Parathyroid adenoma (tissue), 2 donors: Measurements from ENCODE around the gene C1orf174.

ENCODE experiments used
- H2AFZ ChIP-seq: fragments of 300-600 bp; sonication (generic); one replicate; pipeline ENCODE4 v1.7.0; 2017; ENCODE audit warnings: antibody characterized with exemption, mild to moderate bottlenecking
- H3K27ac ChIP-seq: fragments of 300-600 bp; sonication (generic); one replicate; pipeline ENCODE4 v1.7.0; 2017
- H3K27me3 ChIP-seq: fragments of 300-600 bp; sonication (generic); one replicate; pipeline ENCODE4 v1.7.0; 2017; ENCODE audit warnings: low read length; ENCODE audit not compliant: control insufficient read depth, insufficient read depth
- H3K36me3 ChIP-seq: fragments of 300-600 bp; sonication (generic); one replicate; pipeline ENCODE4 v1.7.0; 2017; ENCODE audit warnings: low read length; ENCODE audit not compliant: control insufficient read depth, insufficient read depth
- H3K4me1 ChIP-seq: fragments of 300-600 bp; sonication (generic); one replicate; pipeline ENCODE4 v1.7.0; 2017; ENCODE audit warnings: control low read depth
- H3K4me2 ChIP-seq: fragments of 300-600 bp; sonication (generic); one replicate; pipeline ENCODE4 v1.7.0; 2017; ENCODE audit warnings: low read length
- H3K4me3 ChIP-seq: fragments of 300-600 bp; sonication (generic); one replicate; pipeline ENCODE4 v1.7.0; 2017; ENCODE audit warnings: low read depth, low read length
- H3K79me2 ChIP-seq: fragments of 300-600 bp; sonication (generic); one replicate; pipeline ENCODE4 v1.7.0; 2017; ENCODE audit warnings: control low read depth
- H3K9ac ChIP-seq: fragments of 300-600 bp; sonication (generic); one replicate; pipeline ENCODE4 v1.7.0; 2017; ENCODE audit warnings: mild to moderate bottlenecking
- H3K9me3 ChIP-seq: fragments of 300-600 bp; sonication (generic); one replicate; pipeline ENCODE4 v1.7.0; 2017; ENCODE audit warnings: low read length; ENCODE audit not compliant: control insufficient read depth
- TF ChIP-seq, protein P1 (sequence below): fragments of 300-600 bp; sonication (generic); IDR thresholded peaks from one replicate; pipeline ENCODE4 v1.7.0; 2017; ENCODE audit warnings: antibody characterized with exemption, mild to moderate bottlenecking
- donor health status: primary hyperparathyroidism.

The C1orf174 gene

DNA sequence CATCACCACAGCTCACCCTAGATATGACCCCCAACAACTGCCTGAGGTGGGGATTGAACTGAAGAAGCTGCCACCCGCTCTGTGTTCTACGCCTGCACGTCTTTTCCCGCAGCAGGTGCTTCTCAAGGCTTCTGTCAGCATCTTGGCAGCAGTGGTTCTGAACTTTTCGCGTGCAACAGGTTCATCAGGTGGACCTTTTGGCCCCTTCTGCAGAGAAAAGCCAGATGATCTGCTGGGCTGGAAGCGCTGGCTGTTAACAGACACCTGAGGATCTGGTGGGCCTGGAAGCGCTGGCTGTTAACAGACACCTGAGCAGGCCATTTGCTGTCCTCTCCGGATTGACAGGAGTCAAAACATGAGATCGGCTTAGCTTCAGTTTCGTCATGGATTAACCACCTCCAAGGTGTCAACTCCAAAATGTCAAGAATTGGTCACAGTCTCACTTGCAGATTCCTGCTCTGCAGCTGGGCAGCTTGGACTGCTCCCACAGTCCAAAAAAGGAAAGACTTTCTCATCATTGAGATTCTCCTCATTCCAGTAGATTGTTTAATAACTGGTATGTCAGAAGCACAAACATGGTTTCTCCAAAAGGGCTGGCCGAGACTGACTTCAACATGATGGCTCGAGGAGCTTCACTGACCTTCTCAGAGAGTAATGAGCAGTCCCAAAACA, 4.7 kb downstream of the C1orf174 start:
- no peak overlapping the region for H2AFZ ChIP-seq
- peaks cover 12% of the 10 kb centered on the region for H3K79me2 ChIP-seq
- H3K4me1 ChIP-seq: no peaks in the 10 kb centered on the region
- no peaks in the 10 kb centered on the region for H3K9me3 ChIP-seq
- no peak overlapping the region for H3K4me3 ChIP-seq
- H3K27me3 ChIP-seq: no peaks in the 10 kb centered on the region
- H3K36me3 ChIP-seq: no peaks in the 10 kb centered on the region
- no peak overlapping the region for H3K27ac ChIP-seq
- H3K4me2 ChIP-seq: no peak overlapping the region
- TF ChIP-seq, protein P1, sequence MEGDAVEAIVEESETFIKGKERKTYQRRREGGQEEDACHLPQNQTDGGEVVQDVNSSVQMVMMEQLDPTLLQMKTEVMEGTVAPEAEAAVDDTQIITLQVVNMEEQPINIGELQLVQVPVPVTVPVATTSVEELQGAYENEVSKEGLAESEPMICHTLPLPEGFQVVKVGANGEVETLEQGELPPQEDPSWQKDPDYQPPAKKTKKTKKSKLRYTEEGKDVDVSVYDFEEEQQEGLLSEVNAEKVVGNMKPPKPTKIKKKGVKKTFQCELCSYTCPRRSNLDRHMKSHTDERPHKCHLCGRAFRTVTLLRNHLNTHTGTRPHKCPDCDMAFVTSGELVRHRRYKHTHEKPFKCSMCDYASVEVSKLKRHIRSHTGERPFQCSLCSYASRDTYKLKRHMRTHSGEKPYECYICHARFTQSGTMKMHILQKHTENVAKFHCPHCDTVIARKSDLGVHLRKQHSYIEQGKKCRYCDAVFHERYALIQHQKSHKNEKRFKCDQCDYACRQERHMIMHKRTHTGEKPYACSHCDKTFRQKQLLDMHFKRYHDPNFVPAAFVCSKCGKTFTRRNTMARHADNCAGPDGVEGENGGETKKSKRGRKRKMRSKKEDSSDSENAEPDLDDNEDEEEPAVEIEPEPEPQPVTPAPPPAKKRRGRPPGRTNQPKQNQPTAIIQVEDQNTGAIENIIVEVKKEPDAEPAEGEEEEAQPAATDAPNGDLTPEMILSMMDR: no peak
- no peak overlapping the region for H3K9ac ChIP-seq

DNA sequence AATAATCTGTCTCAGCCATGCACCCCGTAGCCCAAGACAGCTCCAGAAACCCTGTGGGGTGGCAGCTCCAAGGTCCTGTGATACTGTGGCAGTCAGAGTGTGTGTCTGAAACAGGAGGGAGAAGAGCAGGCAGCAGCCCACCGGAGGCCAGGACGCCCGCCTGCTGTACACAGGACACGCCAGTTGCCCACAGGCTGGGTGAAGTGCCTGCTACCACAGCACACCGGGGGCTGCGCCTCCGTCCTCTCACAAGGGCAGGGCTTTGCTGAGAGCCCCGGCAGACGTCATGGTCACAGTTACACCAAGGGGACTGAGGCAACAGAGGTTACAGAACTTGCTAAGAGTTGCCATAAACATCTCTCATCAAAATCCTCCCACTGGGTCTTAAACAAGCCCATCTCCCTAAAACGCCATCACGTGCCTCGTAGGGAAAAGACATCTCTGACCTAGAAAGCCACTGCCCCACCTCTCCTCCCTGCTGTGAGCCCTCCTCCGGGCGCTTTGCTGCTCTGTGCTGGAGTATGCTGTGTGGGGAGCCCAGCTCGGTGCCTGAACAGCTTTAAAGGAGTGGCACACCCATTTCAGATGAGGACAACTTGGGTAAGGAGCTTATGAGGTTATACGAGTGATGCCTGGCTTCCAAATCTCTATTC, 5.3 kb downstream of the C1orf174 start:
- H3K79me2 ChIP-seq: peaks cover 12% of the 10 kb centered on the region
- H3K4me1 ChIP-seq: no peaks in the 10 kb centered on the region
- no peaks in the 10 kb centered on the region for H3K36me3 ChIP-seq
- no peak overlapping the region for H3K27ac ChIP-seq
- H3K9ac ChIP-seq: no peak overlapping the region
- no peak overlapping the region for H3K4me2 ChIP-seq
- no peak overlapping the region for H3K4me3 ChIP-seq
- no peak overlapping the region for H2AFZ ChIP-seq
- no peaks in the 10 kb centered on the region for H3K9me3 ChIP-seq
- H3K27me3 ChIP-seq: no peaks in the 10 kb centered on the region
- TF ChIP-seq, protein P1: no peak

DNA sequence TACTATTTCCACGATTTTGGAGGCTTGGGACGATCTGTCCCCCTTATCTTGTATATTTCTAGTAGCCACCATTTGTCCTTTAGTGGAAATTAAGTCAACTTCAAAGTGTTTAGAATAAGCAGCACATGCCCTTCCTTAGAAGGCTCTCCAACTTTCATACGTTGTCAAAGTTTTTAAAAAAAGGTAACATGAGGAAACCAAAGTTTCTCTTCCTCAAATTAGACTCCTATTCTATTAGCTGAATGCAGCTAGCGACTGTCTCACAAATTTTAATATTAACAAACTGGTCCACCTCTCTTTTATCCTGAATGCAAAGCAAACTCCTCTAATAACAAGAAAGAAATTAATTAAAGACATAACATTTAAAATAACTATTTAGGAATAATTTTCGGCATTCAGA, 6.9 kb downstream of the C1orf174 start:
- Histone ChIP-seq H3K36me3 (no peaks in the 10 kb centered on the region), H3K9me3 (no peaks in the 10 kb centered on the region), H3K9ac (no peak overlapping the region), H3K4me2 (no peak overlapping the region), H3K27ac (no peak overlapping the region), H3K4me1 (no peaks in the 10 kb centered on the region), H3K27me3 (no peaks in the 10 kb centered on the region), H2AFZ (no peak overlapping the region), H3K4me3 (no peak overlapping the region), H3K79me2 (peaks cover 4% of the 10 kb centered on the region)
- TF ChIP-seq, protein P1: no peak

DNA sequence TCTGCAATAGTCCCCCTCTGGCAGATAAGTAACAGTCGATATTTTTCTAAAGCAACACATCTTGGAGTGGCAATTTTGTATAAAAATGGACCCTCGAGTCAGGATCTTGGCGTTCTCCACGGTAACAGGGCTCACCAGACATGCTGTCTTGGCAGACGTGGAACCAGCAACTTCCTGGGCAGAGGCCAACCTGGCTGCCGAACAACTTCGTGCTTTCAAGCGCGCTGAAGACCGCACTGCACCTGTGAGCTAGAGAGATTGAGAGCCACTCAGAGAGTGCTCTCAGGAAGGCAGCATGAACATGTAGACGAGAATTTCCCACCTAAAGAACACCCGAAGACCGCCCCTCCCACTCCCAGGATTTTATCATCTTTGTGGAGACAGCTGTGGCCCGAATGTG, 7.3 kb downstream of the C1orf174 start:
- Histone ChIP-seq H3K9ac (no peak overlapping the region), H3K4me1 (no peaks in the 10 kb centered on the region), H3K27me3 (no peaks in the 10 kb centered on the region), H3K9me3 (no peaks in the 10 kb centered on the region), H3K4me2 (no peak overlapping the region), H3K79me2 (peaks cover 1% of the 10 kb centered on the region), H2AFZ (no peak overlapping the region), H3K36me3 (no peaks in the 10 kb centered on the region), H3K4me3 (no peak overlapping the region), H3K27ac (no peak overlapping the region)
- TF ChIP-seq, protein P1: no peak
